HL-60/S4 treated with phorbol 12-myristate 13-acetate at 8.2 ng/mL for 4 days and 3 days (cell line): ENCODE measurements around the gene C1QTNF12.

ENCODE experiments used
- in situ Hi-C: fragments of 300-500 bp; cut with MboI; formaldehyde crosslinking; loops from 2 replicates; pipeline ENCODE4 v1.15.0; 2022; ENCODE audit warnings: low sequenced_read_pairs

C1QTNF12 gene

DNA sequence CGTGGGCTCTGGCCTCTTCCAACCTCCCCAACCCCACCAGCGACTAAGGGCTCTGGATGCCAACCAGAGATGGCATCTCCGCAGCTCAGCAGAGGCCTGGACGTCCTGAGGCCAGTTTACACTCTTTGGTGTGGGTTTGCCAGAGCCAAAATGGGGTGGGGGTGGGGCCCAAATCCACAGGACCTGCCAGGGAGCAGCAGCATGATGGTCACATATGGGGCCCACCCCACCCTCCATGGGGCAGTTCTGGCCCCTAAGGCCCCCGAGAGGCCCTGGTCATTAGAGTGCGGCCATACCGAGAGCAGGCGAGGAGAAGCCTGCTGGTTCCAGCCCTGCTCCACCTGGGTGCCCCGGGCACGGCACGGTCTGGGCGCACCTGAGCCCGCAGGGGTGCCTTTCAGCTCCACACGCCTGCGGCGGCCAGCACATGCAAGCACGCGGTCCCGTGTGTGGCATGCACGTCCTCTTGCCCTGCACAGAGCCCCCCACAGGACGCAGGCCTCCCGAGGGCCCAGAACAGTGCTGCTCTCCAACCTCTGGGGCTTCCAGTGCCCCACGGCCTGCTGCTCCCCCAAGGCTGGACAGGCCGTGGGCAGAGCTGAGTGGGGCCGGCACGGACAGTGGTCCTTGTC lies 4.8 kb downstream of the C1QTNF12 start:
- in situ Hi-C loops: no loop called here

DNA sequence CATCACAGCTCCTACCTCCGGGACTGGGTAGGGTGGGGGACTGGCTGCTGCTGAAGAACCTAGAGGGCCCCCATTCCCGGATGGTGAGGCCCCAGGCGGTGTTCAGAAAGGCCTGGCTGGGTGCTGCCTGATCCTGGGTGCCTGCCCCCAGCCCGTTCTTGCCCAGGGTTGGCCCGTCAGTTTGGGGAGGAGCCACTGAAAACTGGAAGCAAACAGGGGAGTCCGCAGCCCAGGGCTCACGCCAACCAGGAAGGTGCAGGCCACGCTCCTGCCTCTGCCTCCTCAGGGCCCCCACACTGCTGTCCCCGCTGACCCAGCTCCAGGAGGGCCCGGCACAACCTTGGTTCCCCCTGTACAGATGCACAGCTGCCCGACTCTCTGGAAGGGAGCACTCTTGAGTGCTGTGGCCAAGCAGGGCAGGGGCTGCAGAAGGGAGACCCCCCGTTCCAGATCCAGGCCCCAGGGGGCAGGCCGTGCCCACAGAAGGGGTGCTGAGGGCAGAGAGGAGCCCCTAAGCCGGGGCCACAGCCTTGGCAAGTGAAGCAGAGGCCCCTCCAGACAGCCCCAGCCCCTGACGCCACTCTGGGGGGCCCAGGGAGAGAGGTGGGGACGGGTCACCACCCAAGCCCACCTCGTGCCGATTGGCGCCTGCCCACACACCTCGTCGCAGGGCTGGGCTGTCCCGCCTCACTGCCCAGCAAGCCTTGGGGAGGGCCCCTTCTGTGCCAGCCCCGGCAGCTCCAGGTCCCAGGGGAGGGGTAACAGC lies 5.5 kb downstream of the C1QTNF12 start:
- in situ Hi-C loops: no loop called here

GRCh38 chr1:1240348-1240732 lies 6.2 kb downstream of the C1QTNF12 start:
- in situ Hi-C loops: no loop called here

DNA sequence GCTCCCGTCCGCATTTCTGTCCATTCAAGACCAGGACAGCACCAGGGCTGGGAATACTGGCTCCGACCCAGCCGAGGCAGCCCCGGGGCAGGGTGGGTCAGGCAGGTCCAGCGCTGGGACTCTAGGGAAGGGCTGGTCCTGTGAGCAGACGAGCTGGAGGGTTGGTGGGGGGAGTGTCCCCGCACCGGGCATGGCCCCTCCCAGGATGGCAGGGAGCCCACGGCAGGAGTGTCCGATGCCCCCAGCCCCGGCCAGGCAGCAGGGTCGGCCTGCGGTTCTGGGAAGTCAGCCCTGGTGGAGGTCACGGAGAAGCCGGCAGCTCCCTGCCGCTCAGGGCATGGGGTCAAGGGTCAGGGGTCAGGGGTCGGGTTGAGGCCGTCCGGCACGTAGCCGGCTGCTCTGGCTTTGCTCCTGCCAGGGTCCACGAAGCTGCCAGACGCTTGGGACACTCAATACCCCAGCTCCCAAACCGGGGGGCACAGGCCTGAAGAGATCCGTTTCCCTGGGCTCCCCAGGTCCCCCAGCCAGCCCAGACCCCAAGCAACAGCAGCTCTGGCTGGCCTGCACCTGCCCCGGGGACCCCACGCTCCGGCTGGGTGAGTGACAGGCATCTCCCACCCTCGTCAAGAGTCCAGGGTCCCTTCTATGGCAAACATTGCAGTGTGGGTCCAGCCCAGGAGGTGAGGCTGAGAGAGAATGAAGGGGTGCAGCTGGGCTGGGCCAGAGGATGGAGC lies 6.7 kb downstream of the C1QTNF12 start:
- in situ Hi-C loops: no loop called here

- in situ Hi-C loops: no loop called here
These were observed 7.3 kb downstream of the C1QTNF12 start for GRCh38 chr1:1239227-1239613.

DNA sequence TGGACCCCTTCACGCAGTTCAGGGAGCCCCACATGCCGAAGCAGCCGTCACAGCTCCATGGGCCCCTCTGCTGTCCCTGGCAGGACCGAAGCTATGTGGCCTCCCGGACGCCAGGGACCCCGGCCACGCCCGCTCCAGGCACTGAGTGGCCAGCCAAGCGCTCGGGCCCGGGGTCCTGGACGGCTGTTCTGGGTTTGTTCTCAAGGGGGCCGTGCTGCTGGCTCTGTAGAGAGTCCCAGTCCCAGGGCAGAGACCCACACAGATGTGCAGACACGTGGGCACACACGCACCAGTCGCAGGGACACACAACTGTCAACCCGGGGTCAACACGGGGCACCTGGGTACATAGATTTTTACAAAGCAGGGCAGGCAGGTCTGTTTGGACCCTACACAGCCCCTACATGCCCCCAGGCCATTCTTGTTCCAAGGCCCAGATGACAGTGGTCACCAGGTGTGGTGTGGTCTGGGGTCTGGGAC lies 7.8 kb downstream of the C1QTNF12 start:
- in situ Hi-C loops: no loop called here

DNA sequence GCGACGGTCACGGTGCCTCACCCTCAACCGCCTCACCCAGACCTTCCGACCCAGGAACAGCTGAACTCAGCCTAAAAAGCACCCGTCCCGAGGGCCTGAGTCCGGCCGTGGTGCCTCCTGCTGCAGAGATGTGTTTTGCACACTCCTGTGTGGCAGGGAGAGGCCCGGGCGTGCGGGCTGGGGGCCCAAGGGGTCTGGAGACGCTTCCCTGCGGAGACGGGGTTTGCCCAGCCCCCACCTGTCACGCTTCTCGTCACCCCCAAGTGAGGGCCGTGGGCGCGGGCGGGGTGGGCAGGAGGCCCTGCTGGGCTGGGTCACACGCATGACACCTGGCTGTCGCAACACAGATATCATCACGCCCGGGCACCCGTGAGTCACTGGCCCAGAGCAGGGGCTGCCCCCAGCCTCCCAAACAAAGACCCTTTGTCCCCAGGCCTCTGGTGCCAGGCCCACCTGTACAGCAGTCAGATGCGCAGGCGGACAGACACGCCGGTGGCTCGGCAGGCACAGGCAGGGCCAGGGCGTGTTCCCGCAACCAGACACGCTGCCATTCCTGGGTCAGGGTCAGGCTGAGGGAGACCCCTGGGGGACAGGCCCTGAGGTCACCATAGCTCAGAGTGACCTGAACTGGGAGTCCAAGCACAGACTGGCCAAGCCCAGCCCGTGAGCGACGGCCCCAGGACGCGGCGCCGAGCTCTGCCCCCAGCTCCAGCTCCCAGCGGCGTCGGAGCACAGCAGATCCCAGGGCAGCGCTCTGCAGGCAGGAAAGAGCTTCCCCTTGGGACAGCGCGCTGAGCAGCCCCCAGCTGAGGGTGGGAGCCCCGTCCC lies 8.4 kb downstream of the C1QTNF12 start:
- in situ Hi-C loops: no loop called here

- in situ Hi-C loops: no loop called here
These were observed 9.3 kb downstream of the C1QTNF12 start for GRCh38 chr1:1236945-1237873.

DNA sequence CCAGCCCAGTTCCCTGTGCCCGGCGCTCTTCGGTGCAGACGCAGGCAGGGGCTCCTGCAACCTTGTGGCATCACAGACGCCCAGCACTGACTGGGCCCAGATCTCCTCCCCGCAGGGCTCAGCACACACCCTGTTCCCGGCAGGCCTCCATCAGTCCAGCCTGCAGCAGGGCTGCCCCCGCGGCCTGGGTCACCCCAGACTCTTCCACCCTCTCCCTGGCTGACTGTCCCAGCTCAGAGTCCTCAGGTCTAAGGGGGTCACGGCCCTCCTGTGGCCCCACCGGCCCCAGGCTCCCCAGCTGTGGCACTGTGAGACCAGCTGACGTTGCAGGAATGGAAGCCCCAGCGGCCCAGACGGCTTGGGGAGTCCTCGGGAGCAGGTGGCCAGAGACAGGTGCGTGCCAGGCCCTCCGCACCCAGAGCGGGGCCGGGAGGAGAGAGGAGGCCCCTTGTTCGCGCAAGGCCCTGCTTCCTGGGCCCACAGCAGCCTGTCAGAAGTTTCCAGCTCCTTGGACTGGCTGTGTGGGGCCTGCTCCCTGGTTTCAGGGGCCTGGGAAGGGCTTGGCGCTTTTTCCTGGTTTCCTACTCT lies 10.3 kb downstream of the C1QTNF12 start:
- in situ Hi-C loops: no loop called here

- in situ Hi-C loops: no loop called here
These were observed 11.3 kb downstream of the C1QTNF12 start for GRCh38 chr1:1235016-1235744.

GRCh38 chr1:1234180-1234808 lies 12.2 kb downstream of the C1QTNF12 start:
- in situ Hi-C loops: no loop called here

- in situ Hi-C loops: no loop called here
These were observed 13.0 kb downstream of the C1QTNF12 start for GRCh38 chr1:1233567-1233892.

GRCh38 chr1:1232796-1233566 lies 13.5 kb downstream of the C1QTNF12 start:
- in situ Hi-C loops: no loop called here

DNA sequence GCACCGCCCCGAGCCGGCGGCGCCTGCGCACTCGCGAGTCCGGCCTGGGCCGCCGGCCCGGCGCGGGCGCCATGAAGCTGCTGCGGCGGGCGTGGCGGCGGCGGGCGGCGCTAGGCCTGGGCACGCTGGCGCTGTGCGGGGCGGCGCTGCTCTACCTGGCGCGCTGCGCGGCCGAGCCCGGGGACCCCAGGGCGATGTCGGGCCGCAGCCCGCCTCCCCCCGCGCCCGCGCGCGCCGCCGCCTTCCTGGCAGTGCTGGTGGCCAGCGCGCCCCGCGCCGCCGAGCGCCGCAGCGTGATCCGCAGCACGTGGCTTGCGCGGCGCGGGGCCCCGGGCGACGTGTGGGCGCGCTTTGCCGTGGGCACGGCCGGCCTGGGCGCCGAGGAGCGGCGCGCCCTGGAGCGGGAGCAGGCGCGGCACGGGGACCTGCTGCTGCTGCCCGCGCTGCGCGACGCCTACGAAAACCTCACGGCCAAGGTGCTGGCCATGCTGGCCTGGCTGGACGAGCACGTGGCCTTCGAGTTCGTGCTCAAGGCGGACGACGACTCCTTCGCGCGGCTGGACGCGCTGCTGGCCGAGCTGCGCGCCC lies 14.2 kb downstream of the C1QTNF12 start, which contains the start of gene B3GALT6:
Gene B3GALT6 (plus strand): TSS at position 30 of the 588 bp plus-strand sequence. CDS start 42 bp downstream, at position 72.
- in situ Hi-C loops: no loop called here

GRCh38 chr1:1231400-1232207 lies 14.9 kb downstream of the C1QTNF12 start, which contains the start of gene SDF4:
SDF4 (minus strand) TSS chr1:1232001; CDS start chr1:1228772, 3,229 bp downstream.
- in situ Hi-C loops: no loop called here

GRCh38 chr1:1230656-1231399 lies 15.7 kb downstream of the C1QTNF12 start:
- in situ Hi-C loops: no loop called here
